Smooth muscle cell (in vitro differentiated cells): ENCODE results near the gene FYB1. TPM values are rescaled to one million over a fixed set of nuclear protein-coding genes. Genes with fewer than 3 reads are reported as not detected.

Experiments used
- DNase-seq: peaks from one replicate; lab custom pipeline; 2025; ENCODE audit not compliant: unreplicated experiment; lab: John Stamatoyannopoulos, UW
- H2AFZ ChIP-seq: fragments of 200-600 bp; sonication (generic); 2 replicates; pipeline ENCODE4 v1.6.0; 2016; ENCODE audit warnings: antibody characterized with exemption, low read depth, mild to moderate bottlenecking
- H3F3A ChIP-seq: fragments of 200-600 bp; sonication (generic); 2 replicates; pipeline ENCODE4 v1.6.0; 2017; ENCODE audit warnings: antibody characterized with exemption, low read depth
- H3K27ac ChIP-seq: fragments of 200-600 bp; sonication (generic); 2 replicates; pipeline ENCODE4 v1.5.1; 2016; ENCODE audit warnings: low read depth, mild to moderate bottlenecking
- H3K27me3 ChIP-seq: fragments of 200-600 bp; sonication (generic); 2 replicates; pipeline ENCODE4 v1.6.1; 2016; ENCODE audit warnings: low read depth, mild to moderate bottlenecking
- H3K36me3 ChIP-seq: fragments of 200-600 bp; sonication (generic); 2 replicates; pipeline ENCODE4 v1.5.1; 2016; ENCODE audit warnings: low read depth
- H3K4me1 ChIP-seq: fragments of 200-600 bp; sonication (generic); 2 replicates; pipeline ENCODE4 v1.5.1; 2016; ENCODE audit warnings: low read depth
- H3K4me2 ChIP-seq: fragments of 200-600 bp; sonication (generic); 2 replicates; pipeline ENCODE4 v1.6.0; 2016; ENCODE audit warnings: mild to moderate bottlenecking
- H3K4me3 ChIP-seq: fragments of 200-600 bp; sonication (generic); 2 replicates; pipeline ENCODE4 v1.5.1; 2016; ENCODE audit warnings: mild to moderate bottlenecking
- H3K79me2 ChIP-seq: fragments of 200-600 bp; sonication (generic); 2 replicates; pipeline ENCODE4 v1.6.0; 2016; ENCODE audit warnings: low read depth, mild to moderate bottlenecking
- H3K9ac ChIP-seq: fragments of 200-600 bp; sonication (generic); 2 replicates; pipeline ENCODE4 v1.6.0; 2016; ENCODE audit warnings: low read depth
- H3K9me3 ChIP-seq: fragments of 200-600 bp; sonication (generic); replicated peaks from 2 replicates; pipeline ENCODE4 v1.5.1; 2016; ENCODE audit warnings: low read depth
- H4K20me1 ChIP-seq: fragments of 200-600 bp; sonication (generic); 2 replicates; pipeline ENCODE4 v1.6.0; 2016; ENCODE audit warnings: low read depth
- CTCF ChIP-seq: fragments of 200-600 bp; sonication (generic); IDR thresholded peaks from 2 replicates; pipeline ENCODE4 v1.5.1; 2017; ENCODE audit warnings: borderline replicate concordance, mild to moderate bottlenecking, antibody characterized with exemption; ENCODE audit not compliant: insufficient read depth, poor library complexity, severe bottlenecking
- WGBS: methylation state at CpG from one replicate; pipeline ENCODE4 v1.1.7; 2016; ENCODE audit warnings: low lambda C conversion rate; 5-methylcytosine and 5-hydroxymethylcytosine counted together
- polyA plus RNA-seq: library from polyadenylated mRNA; unstranded; fragments of >200 nt; fragmentation: Nextera tagmentation; extraction: Ambion mirVana; gene quantifications from 2 replicates; pipeline ENCODE4 v1.2.1, GENCODE V29; 2016
- total RNA-seq: library from RNA; depleted of rRNA; stranded (reverse); fragments of >200 nt; gene quantifications from 2 replicates; pipeline ENCODE4 v1.2.3, GENCODE V29; 2014

FYB1 gene
- total RNA-seq = 0.22 TPM in 1 of 2 replicates, not detected in the other
- polyA plus RNA-seq = 0.06 and 0.07 TPM in 2 replicates

- H3K9me3 ChIP-seq = no peaks in the 10 kb centered on the region
- peak within 1 kb of the TSS; percentile 16 for H2AFZ ChIP-seq
- no peak for DNase-seq
- H3K27me3 ChIP-seq = no peaks in the 10 kb centered on the region
- no peaks in the 10 kb centered on the region for H3K36me3 ChIP-seq
- H3K4me1 ChIP-seq = peaks cover 11% of the 10 kb centered on the region
- H3F3A ChIP-seq = peaks cover 7% of the 10 kb centered on the region
- no peaks in the 10 kb centered on the region for H3K79me2 ChIP-seq
- H4K20me1 ChIP-seq = no peaks in the 10 kb centered on the region
- no peak within 1 kb of the TSS for H3K4me3 ChIP-seq
- whole genome bisulfite sequencing = 55% methylated on average over 4 of the region's 4 CpGs
- no peak within 1 kb of the TSS for H3K27ac ChIP-seq
- TF ChIP-seq CTCF = no peak
- peak within 1 kb of the TSS; percentile 8 for H3K4me2 ChIP-seq
- H3K9ac ChIP-seq = no peak within 1 kb of the TSS
Measured at GRCh38 chr5:39219437-39219836, at the start of gene FYB1. FYB1 (minus strand) TSS chr5:39219563; CDS start chr5:39202960, 16,603 bp downstream.

- Histone ChIP-seq H3K9me3 (no peaks in the 10 kb centered on the region), H3K9ac (no peak overlapping the region), H3K27me3 (no peaks in the 10 kb centered on the region), H4K20me1 (no peaks in the 10 kb centered on the region), H3F3A (no peaks in the 10 kb centered on the region), H3K4me3 (no peak overlapping the region), H2AFZ (no peak overlapping the region), H3K4me1 (no peaks in the 10 kb centered on the region), H3K79me2 (no peaks in the 10 kb centered on the region), H3K4me2 (peak overlapping the region; percentile 51), H3K27ac (peak overlapping the region; percentile 61), H3K36me3 (no peaks in the 10 kb centered on the region)
- TF ChIP-seq CTCF = no peak
- WGBS = 74% methylated on average over 2 of the region's 2 CpGs
- DNase-seq = no peak
Measured at GRCh38 chr5:39267186-39267585, 47.8 kb upstream of the FYB1 start.

- Histone ChIP-seq H3K4me3 (no peak overlapping the region), H3K9ac (peak overlapping the region; percentile 24), H2AFZ (no peak overlapping the region), H3K27me3 (no peaks in the 10 kb centered on the region), H3K4me1 (no peaks in the 10 kb centered on the region), H3K27ac (peak overlapping the region; percentile 61), H3K9me3 (no peaks in the 10 kb centered on the region), H3K36me3 (no peaks in the 10 kb centered on the region), H3F3A (no peaks in the 10 kb centered on the region), H3K79me2 (no peaks in the 10 kb centered on the region), H4K20me1 (no peaks in the 10 kb centered on the region), H3K4me2 (peak overlapping the region; percentile 51)
- 0% methylated on average over 2 of the region's 2 CpGs for WGBS
- no peak for TF ChIP-seq CTCF
- DNase-seq = no peak
Measured at GRCh38 chr5:39266442-39266841, 47.1 kb upstream of the FYB1 start.

GRCh38 chr5:39264528-39264927 is 45.2 kb upstream of the FYB1 start:
- no peak for DNase-seq
- Histone ChIP-seq H3K4me3 (no peak overlapping the region), H2AFZ (no peak overlapping the region), H3F3A (no peaks in the 10 kb centered on the region), H3K9ac (no peak overlapping the region), H3K27me3 (no peaks in the 10 kb centered on the region), H3K27ac (no peak overlapping the region), H4K20me1 (no peaks in the 10 kb centered on the region), H3K79me2 (no peaks in the 10 kb centered on the region), H3K36me3 (no peaks in the 10 kb centered on the region), H3K9me3 (no peaks in the 10 kb centered on the region), H3K4me2 (no peak overlapping the region), H3K4me1 (no peaks in the 10 kb centered on the region)
- 94% methylated on average over 1 of the region's 1 CpG for WGBS
- no peak for TF ChIP-seq CTCF
